Endothelial cell of hepatic sinusoid (primary cell): ENCODE data around the gene EIF1B.

Source experiments
- in situ Hi-C: cut with HindIII; loops from 2 replicates; pipeline ENCODE4 v1.10.0; 2017; ENCODE audit warnings: low sequenced_read_pairs

EIF1B gene

GRCh38 chr3:40340541-40341170 lies 31.1 kb downstream of the EIF1B start:
- in situ Hi-C loops: no loop called here

- in situ Hi-C loops: no loop called here
These were observed 32.2 kb downstream of the EIF1B start for GRCh38 chr3:40341671-40342070.

- in situ Hi-C loops: no loop called here
These were observed 41.0 kb downstream of the EIF1B start for GRCh38 chr3:40350529-40350928.

GRCh38 chr3:40355410-40355809 lies 45.9 kb downstream of the EIF1B start:
- in situ Hi-C loops: no loop called here

- in situ Hi-C loops: no loop called here
These were observed 48.9 kb downstream of the EIF1B start for GRCh38 chr3:40358454-40358853.
